ENCODE results near the gene TEAD1.

Gene TEAD1

GRCh38 chr11:12687740-12688139 lies 13.5 kb downstream of the TEAD1 start:
- DNase-seq: no peak

- DNase-seq: no peak
These were observed 15.0 kb downstream of the TEAD1 start for GRCh38 chr11:12689029-12689755.

GRCh38 chr11:12690663-12691062 lies 16.4 kb downstream of the TEAD1 start:
- DNase-seq: no peak

- DNase-seq: no peak
These were observed 17.3 kb downstream of the TEAD1 start for GRCh38 chr11:12691473-12691872.

DNA sequence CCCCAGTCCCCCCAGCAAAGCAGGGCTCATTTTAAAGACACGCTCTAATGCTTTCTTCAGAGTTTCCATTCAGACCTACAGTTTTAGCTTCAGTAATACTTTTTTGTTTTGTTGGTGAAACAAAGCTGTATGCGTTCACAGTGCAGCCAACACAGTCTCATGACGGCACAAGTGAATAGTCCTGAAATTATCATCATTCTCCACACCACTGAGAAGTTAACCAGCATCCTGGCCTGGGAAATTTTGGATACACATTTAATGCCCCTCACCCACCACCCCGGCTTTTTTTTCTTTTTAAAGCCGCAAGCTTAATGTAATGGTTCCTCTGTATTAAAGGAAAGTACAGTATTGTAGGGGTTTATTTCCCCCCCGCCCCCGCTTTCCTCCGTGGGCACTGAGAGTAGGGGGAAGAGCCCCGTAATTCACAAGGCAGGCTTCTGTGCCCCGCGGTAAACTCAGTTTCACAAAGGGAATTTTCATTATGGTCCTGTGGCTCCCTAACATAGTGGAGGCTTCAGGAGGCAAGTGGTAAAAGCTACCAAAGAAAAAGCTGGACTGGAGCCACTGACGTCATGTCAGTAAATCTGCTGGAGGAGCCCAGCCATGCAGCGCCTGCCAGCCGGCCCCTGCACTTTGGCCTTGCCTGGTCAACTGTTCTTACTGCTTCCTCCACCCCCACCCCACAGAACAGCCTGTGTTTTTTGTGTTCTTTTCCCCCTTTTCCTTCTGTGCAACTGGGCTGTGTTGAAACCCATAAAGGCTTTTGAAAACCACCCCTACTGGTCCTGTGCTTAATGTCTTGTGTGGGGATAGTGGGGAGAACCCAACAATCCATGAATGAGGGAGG lies 18.2 kb downstream of the TEAD1 start:
- no peak for DNase-seq

- no peak for DNase-seq
These were observed 18.9 kb downstream of the TEAD1 start for GRCh38 chr11:12693094-12693478.

DNA sequence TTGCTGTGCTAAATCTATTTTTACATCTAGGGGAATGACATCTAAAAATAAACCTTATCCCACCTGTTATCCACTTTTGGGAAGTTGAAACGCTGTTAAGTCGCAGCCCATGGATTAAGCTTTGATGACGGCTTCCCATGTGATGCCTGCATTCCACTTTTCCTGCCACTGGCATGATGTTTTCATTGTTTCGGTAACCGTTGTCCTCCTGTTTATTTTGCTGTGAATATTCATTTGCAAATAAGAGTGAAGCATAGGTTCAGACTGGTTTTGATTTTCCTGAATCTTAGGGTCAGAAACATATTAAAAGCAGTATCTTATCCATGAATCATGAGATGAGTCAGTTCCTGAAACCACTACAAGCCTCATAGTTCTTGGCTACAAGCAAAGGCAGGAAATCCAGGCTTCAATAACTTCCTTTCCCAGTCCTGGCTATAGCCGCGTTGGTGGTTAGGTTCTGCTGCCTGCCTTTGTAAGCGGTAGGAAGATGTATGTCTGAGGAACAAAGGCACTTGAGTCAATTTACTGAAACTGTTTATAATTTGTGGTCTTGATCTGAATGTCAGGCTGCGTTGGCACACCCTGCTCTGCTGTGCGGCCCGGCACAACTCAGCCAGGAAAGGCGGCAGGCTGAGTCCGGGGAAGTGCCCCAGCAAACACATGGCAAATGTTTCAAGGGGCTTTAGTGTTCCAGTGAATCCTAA lies 19.4 kb downstream of the TEAD1 start:
- no peak for DNase-seq

GRCh38 chr11:12694183-12694531 lies 19.9 kb downstream of the TEAD1 start:
- DNase-seq: no peak

GRCh38 chr11:12695221-12695794 lies 21.1 kb downstream of the TEAD1 start:
- DNase-seq: no peak

DNA sequence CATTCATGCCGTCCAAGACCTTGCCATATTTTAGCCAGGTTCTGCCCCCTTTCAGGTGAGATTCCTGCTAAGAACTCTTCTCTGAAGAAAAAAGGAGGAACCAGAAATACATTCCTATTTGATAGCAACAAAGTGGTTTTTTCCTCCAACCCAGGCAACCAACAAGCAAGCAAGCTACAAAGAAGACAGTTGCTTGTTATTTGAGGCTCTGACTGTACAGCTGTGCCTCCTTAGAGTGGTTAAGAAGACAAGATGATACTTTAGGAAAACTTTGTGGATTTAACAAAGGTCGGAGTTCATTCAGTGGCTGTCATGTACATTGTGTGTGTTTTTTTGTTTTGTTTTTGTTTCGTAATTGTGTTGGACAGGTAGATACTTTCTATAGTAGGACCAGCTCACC lies 21.7 kb downstream of the TEAD1 start:
- no peak for DNase-seq

DNA sequence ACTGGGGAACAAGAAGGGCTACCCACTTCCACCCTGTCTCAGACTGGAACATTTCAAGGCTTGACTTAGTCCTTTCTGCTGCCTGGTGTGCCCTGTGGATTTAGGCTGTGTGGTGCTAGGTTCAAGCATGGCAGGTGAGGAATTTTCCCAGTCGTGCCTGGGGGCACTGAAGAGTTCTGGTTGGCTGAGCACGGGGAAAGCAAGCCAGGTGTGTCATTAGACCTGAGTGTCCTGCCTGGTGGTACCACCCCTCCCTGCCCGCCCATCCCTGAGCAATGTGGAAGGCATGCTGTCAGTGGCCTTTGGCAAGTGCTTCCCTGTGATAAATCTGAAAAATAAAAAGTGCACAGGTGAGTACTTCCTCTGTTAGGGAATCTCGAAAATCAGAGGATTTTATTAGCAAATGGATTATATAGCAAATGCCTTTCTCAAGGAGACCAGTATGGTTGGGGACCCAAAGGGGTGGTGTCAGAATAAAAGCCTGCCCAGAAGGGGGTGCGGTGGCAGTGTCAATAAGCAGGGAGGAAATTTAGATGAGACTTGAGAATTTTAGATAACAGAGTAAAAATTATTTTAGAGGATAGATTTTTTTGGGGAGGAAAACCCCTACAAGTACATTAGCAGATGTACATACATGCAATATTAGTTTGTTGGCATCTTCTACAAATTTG lies 22.8 kb downstream of the TEAD1 start:
- DNase-seq: no peak

DNA sequence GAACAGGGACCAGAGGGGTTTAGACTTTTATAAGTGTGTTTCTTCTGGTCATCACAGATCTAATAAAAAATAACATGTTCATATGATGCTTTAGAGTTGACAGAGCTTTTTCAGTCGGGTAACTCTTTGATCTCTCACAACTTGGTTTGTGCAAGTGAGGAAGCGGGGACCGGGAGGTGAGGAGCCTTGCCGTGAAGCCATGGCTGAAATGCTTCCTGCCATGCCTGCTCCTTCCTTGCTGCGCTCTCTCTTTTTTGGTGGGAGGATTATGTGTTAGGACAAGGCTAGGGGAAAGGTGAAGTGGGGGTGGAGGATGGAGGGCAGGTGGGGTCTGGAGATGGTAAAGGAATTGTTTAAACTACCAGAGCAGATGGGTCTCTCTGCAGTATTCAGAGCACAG lies 23.8 kb downstream of the TEAD1 start:
- no peak for DNase-seq

GRCh38 chr11:12701811-12702592 lies 27.8 kb downstream of the TEAD1 start:
- no peak for DNase-seq

- no peak for DNase-seq
These were observed 28.8 kb downstream of the TEAD1 start for GRCh38 chr11:12702999-12703453.

- no peak for DNase-seq
These were observed 29.8 kb downstream of the TEAD1 start for GRCh38 chr11:12704049-12704448.

DNA sequence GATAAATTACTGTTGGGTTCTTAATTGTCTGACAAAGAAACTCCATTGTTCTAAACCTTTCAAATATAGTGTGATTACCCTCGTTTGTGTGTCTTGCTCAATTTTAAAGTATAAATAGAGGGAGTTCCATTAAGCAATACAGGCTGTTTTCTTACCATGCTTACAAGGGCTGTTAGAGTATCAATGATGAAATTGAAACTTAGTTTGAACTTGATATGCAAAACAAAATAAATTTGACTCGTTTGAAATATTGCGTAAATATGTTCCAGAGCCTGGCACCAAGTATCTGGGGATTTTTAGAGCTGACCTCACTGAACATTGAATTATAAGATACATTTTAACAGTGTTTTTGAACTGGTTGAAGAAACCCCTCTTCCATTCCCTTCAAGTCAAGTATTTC lies 31.7 kb downstream of the TEAD1 start:
- no peak for DNase-seq

GRCh38 chr11:12706545-12707499 lies 32.6 kb downstream of the TEAD1 start:
- DNase-seq: no peak

DNA sequence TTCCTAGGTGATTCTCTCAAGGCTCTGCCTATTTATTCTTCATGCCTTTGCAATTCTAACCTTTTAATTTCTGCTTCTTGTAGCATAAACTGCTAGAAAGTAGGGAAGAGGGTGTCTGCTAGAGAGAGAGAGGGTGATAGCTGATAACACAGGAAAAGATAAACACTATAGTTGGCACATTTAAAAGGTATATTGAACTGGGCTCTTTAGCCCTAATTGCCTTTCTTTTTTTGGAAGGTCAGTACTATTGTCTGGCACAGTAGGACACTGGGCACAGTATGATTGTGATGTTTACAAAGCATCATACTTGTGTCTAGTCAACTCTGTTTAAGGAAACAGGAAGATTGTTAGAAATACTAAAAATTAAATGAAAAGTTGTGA lies 33.3 kb downstream of the TEAD1 start:
- DNase-seq: no peak

DNA sequence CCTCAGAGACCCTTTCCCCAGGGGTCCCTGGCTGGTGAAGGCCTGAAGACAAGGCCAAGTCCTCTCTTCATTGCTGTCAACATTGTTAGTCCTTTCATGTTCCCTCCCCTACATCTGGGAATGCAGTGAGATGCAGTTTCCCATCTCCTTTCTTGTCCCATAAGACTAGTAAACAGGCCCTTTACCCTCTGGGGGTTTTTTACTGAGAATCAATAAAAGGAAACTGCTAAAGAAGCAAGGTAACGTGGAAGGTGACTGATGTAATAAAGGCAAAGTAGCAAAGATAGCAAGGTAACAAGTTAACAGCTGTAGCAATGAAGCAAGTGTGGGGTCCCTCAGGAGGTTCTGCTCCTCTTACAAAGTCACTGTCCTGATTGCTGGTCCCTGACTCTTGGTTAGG lies 37.3 kb downstream of the TEAD1 start:
- no peak for DNase-seq

DNA sequence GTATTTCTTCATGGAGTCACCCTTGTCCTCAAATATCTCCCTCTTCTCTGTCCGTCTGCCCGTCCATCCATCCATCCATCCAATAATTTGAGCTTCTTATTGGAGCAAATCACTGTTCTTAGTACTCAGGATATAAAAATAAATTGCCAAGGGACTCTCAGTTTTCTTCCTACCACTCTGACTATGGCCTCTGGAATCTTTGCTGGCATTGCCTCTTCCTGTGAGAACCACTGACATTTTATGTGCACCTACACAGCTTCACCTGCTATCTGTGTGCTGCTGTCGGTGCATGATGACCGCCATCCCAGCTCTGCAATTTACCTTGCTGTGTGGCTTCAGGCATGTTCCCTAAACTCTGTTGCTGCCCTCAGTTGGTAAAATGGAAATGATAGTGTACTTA lies 37.9 kb downstream of the TEAD1 start:
- DNase-seq: no peak

- no peak for DNase-seq
These were observed 40.9 kb downstream of the TEAD1 start for GRCh38 chr11:12715131-12715530.

Data from stimulated activated CD4-positive, alpha-beta T cell treated with anti-CD3 and anti-CD28 coated beads, Interleukin-2, amount 100 ng/mL, for 48 hours (primary cell).